HepG2 (cell line): ENCODE measurements around the gene SYN1. TPM values are rescaled to one million over a fixed set of nuclear protein-coding genes. Genes with fewer than 3 reads are reported as not detected.

Experiments
- ATAC-seq: fragments of 200-7000 bp; cut with Tn5 transposase; 3 replicates; pipeline ENCODE4 v1.9.1; 2020; ENCODE audit warnings: mild to moderate bottlenecking, moderate library complexity
- BruUV-seq: library from RNA; stranded (reverse); fragments of 400-500 nt; replicated peaks from 2 replicates; lab custom pipeline; 2021; lab: Mats Ljungman, UMichigan
- CTCF ChIA-PET: fragments of 300-600 bp; formaldehyde crosslinking; extraction: SDS; loops from one replicate; lab custom pipeline; 2021; ENCODE audit warnings: low total read pairs, inconsistent platforms, low intra/inter-chr PET ratio; lab: Yijun Ruan, JAX
- POLR2A ChIA-PET: fragments of 350-600 bp; sonication (Branson Sonifier 250); formaldehyde crosslinking; loops from one replicate; lab custom pipeline; 2020; ENCODE audit warnings: antibody characterized with exemption, inconsistent platforms; lab: Yijun Ruan, JAX
- DNase-seq: peaks from one replicate; pipeline ENCODE4 v3.0.0-alpha.2; 2015; ENCODE audit warnings: low spot score
- FAIRE-seq: peaks from 3 replicates; lab custom pipeline; 2011; peaks lifted over from hg19 to GRCh38; lab: Jason Lieb, UNC
- H2AFZ ChIP-seq: one replicate; pipeline ENCODE4 v1.6.1; 2011; ENCODE audit warnings: low read length, inconsistent platforms
- H3K27ac ChIP-seq: fragments of 300-600 bp; 3 replicates; pipeline ENCODE4 v1.8.0; 2011; ENCODE audit warnings: mixed run types, mild to moderate bottlenecking, mixed read lengths, low read length, inconsistent platforms; ENCODE audit not compliant: insufficient read depth; ENCODE audit errors: extremely low read length
- H3K27me3 ChIP-seq, 2 experiments: fragments of 200-600 bp in 1 of 2; 2 replicates in 1 of 2; 3 replicates in 1 of 2; pipeline versions ENCODE4 v1.6.0 to v1.8.0; 2011; ENCODE audit warnings: low read length in 2 of 2, mild to moderate bottlenecking in 2 of 2, moderate library complexity in 2 of 2, inconsistent platforms in 1 of 2; ENCODE audit not compliant: insufficient read depth in 2 of 2, control insufficient read depth in 1 of 2
- H3K36me3 ChIP-seq, 2 experiments: fragments of 200-600 bp in 1 of 2; replicated peaks in 1 of 2; 2 replicates in 1 of 2; 3 replicates in 1 of 2; pipeline versions ENCODE4 v1.5.1 to v1.8.0; 2011; ENCODE audit warnings: low read length in 2 of 2, inconsistent platforms in 1 of 2; ENCODE audit not compliant: insufficient read depth in 2 of 2, control insufficient read depth in 1 of 2
- H3K4me1 ChIP-seq: 2 replicates; pipeline ENCODE4 v1.5.1; 2012; ENCODE audit warnings: low read length, inconsistent platforms; ENCODE audit not compliant: insufficient read depth
- H3K4me2 ChIP-seq: 2 replicates; pipeline ENCODE4 v1.6.0; 2011; ENCODE audit warnings: low read depth, low read length, inconsistent platforms
- H3K4me3 ChIP-seq, 3 experiments: fragments of 200-600 bp in 1 of 3; sonication (generic), shearing (Covaris generic) in 1 of 3; replicated peaks in 1 of 3; 2 replicates each; pipeline ENCODE4 v1.5.1; 2011 to 2016; ENCODE audit warnings: low read length in 3 of 3, inconsistent platforms in 2 of 3, low read depth in 2 of 3, mild to moderate bottlenecking in 2 of 3, control low read depth in 1 of 3, mixed read lengths in 1 of 3; ENCODE audit not compliant: insufficient read depth in 1 of 3
- H3K79me2 ChIP-seq: one replicate; pipeline ENCODE4 v1.6.1; 2011; ENCODE audit warnings: low read length, inconsistent platforms; ENCODE audit not compliant: insufficient read depth
- H3K9ac ChIP-seq: 2 replicates; pipeline ENCODE4 v1.6.0; 2011; ENCODE audit warnings: mild to moderate bottlenecking, low read depth, low read length, inconsistent platforms; ENCODE audit not compliant: insufficient read depth
- H3K9me3 ChIP-seq: 2 replicates; pipeline ENCODE4 v1.5.1; 2012; ENCODE audit warnings: mild to moderate bottlenecking, low read length
- H4K20me1 ChIP-seq: 2 replicates; pipeline ENCODE4 v1.6.0; 2011; ENCODE audit warnings: inconsistent platforms, mild to moderate bottlenecking, low read length, moderate library complexity; ENCODE audit not compliant: insufficient read depth
- ELK4 ChIP-seq: sonication (generic); formaldehyde crosslinking; IDR thresholded peaks from 2 replicates; pipeline ENCODE4 v1.9.0; 2021; ENCODE audit warnings: missing genetic modification reagents, borderline replicate concordance
- SAP130 ChIP-seq: IDR thresholded peaks from 2 replicates; pipeline ENCODE4 v1.6.1; 2016; ENCODE audit warnings: low read depth
- YY1 ChIP-seq: IDR thresholded peaks from 2 replicates; pipeline ENCODE4 v1.6.1; 2011; ENCODE audit warnings: low read length, low read depth, moderate library complexity, mild to moderate bottlenecking; ENCODE audit not compliant: insufficient read depth, insufficient replicate concordance
- ZNF484 ChIP-seq: sonication (generic); formaldehyde crosslinking; IDR thresholded peaks from 2 replicates; pipeline ENCODE4 v1.5.1; 2020; ENCODE audit warnings: mild to moderate bottlenecking, low read depth, missing genetic modification reagents, borderline replicate concordance
- WGBS: methylation state at CpG from one replicate; pipeline ENCODE4 v1.1.6; 2017; ENCODE audit warnings: low lambda C conversion rate; 5-methylcytosine and 5-hydroxymethylcytosine counted together
- in situ Hi-C: cut with HindIII; loops from 2 replicates; pipeline ENCODE4 v1.10.0; 2017; ENCODE audit warnings: low pct_unique_long_range_greater_than_20kb; ENCODE audit not compliant: extremely low pct_ligation_motif_present
- intact Hi-C: fragments of 100-400 bp; cut with micrococcal nuclease; formaldehyde crosslinking; loops from one replicate; pipeline ENCODE4 v1.10.0; 2022; ENCODE audit not compliant: unreplicated experiment
- polyA plus RNA-seq, 8 experiments: library from polyadenylated mRNA; depleted of rRNA in 3 of 8; stranded (reverse) in 7 of 8; unstranded in 1 of 8; fragments of >200 nt; fragmentation: Illumina TruSeq in 4 of 8; extraction: Trizol in 4 of 8; gene quantifications; 2 replicates each; pipeline versions ENCODE4 v1.2.1 to v1.2.3, GENCODE V29; 2011 to 2016; ENCODE audit warnings: low read depth in 4 of 8, missing spikeins in 1 of 8, mixed read lengths in 1 of 8; ENCODE audit not compliant: insufficient read depth in 1 of 8
- total RNA-seq, 5 experiments: library from RNA; depleted of rRNA; stranded (reverse); fragments of >200 nt; fragmentation: Illumina TruSeq; extraction: Trizol; gene quantifications; 2 replicates each; pipeline ENCODE4 v1.2.3, GENCODE V29; 2016; ENCODE audit warnings: low read depth in 1 of 5
- TF ChIP-seq, protein P1 (sequence below): sonication (generic); formaldehyde crosslinking; IDR thresholded peaks from 2 replicates; pipeline ENCODE4 v1.4.0; 2020; ENCODE audit warnings: missing genetic modification reagents

Gene SYN1
- total and polyA plus RNA-seq, 2 of the 13 experiments (the other 11 are each of a cell fraction or from before 2014, with no cell fraction given) = not detected

- no peak overlapping the region for H2AFZ ChIP-seq
- no peaks in the 10 kb centered on the region for H3K79me2 ChIP-seq
- CTCF ChIA-PET = no interaction called here
- no peak overlapping the region for H3K27ac ChIP-seq
- H3K4me3 ChIP-seq = no peak overlapping the region
- FAIRE-seq = no peak
- H3K9me3 ChIP-seq = no peaks in the 10 kb centered on the region
- 93% methylated on average over 3 of the region's 8 CpGs for WGBS
- intact Hi-C loops (no loop called here), in situ Hi-C loops (no loop called here)
- no peaks in the 10 kb centered on the region for H3K4me1 ChIP-seq
- H4K20me1 ChIP-seq = no peaks in the 10 kb centered on the region
- H3K36me3 ChIP-seq = no peaks in the 10 kb centered on the region
- H3K9ac ChIP-seq = no peak overlapping the region
- no TSS peak for BruUV-seq
- no peak for ATAC-seq
- no peak for DNase-seq
- H3K4me2 ChIP-seq = no peak overlapping the region
- TF ChIP-seq ELK4 (no peak), YY1 (no peak), SAP130 (CRISPR knock-in tag) (no peak), ZNF484 (no peak)
- TF ChIP-seq, protein P1, sequence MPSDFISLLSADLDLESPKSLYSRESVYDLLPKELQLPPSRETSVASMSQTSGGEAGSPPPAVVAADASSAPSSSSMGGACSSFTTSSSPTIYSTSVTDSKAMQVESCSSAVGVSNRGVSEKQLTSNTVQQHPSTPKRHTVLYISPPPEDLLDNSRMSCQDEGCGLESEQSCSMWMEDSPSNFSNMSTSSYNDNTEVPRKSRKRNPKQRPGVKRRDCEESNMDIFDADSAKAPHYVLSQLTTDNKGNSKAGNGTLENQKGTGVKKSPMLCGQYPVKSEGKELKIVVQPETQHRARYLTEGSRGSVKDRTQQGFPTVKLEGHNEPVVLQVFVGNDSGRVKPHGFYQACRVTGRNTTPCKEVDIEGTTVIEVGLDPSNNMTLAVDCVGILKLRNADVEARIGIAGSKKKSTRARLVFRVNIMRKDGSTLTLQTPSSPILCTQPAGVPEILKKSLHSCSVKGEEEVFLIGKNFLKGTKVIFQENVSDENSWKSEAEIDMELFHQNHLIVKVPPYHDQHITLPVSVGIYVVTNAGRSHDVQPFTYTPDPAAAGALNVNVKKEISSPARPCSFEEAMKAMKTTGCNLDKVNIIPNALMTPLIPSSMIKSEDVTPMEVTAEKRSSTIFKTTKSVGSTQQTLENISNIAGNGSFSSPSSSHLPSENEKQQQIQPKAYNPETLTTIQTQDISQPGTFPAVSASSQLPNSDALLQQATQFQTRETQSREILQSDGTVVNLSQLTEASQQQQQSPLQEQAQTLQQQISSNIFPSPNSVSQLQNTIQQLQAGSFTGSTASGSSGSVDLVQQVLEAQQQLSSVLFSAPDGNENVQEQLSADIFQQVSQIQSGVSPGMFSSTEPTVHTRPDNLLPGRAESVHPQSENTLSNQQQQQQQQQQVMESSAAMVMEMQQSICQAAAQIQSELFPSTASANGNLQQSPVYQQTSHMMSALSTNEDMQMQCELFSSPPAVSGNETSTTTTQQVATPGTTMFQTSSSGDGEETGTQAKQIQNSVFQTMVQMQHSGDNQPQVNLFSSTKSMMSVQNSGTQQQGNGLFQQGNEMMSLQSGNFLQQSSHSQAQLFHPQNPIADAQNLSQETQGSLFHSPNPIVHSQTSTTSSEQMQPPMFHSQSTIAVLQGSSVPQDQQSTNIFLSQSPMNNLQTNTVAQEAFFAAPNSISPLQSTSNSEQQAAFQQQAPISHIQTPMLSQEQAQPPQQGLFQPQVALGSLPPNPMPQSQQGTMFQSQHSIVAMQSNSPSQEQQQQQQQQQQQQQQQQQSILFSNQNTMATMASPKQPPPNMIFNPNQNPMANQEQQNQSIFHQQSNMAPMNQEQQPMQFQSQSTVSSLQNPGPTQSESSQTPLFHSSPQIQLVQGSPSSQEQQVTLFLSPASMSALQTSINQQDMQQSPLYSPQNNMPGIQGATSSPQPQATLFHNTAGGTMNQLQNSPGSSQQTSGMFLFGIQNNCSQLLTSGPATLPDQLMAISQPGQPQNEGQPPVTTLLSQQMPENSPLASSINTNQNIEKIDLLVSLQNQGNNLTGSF (CRISPR knock-in tag) = no peak
- TF ChIP-seq, all 625 proteins: peak for 0
- no peaks in the 10 kb centered on the region for H3K27me3 ChIP-seq
- POLR2A ChIA-PET = no interaction called here
Observed at GRCh38 chrX:47529548-47529947, 90.1 kb downstream of the SYN1 start.
